HG02981 (cell line): ENCODE data around the gene SOS1.

Experiments
- ATAC-seq: cut with Tn5 transposase; IDR thresholded peaks from one replicate; pipeline ENCODE4 v1.9.1; 2021; ENCODE audit warnings: mild to moderate bottlenecking, moderate library complexity; ENCODE audit not compliant: unreplicated experiment

SOS1 gene

DNA sequence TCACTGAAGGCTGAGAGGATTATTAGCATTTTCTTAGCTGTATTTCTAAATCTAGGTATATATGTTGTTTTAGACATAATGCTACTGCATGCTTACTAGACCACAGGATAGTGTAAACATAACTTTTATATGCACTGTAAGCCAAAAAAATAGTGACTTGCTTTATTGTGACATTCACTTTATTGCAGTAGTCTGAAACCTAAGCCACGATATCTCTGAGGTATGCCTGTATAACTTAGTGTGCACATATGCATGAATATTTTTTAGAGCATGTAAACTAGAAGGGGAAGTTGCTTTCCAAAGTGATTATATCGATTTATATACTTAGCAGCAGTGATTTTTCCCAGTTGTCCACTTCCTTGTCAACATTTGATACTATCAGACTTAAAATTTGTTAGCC is 81.8 kb downstream of the SOS1 start:
- no peak for ATAC-seq

DNA sequence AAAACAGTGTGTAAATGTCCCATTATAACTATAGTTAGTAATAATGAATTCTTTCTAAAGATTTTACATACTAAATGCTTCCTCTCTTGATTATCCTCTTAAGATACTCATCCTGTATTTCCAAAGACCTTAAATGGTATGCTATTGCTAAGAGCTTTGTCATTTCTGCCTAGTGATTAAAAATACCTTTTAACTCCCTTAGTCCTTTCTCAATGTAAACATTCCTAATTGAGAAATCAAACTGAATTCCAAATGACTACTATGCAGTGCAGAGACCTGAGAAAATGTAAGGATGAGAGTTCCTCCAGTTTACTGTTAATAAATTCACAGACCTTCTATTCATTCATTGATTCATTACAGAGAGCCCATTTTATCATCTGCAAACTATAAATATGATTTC is 86.9 kb downstream of the SOS1 start:
- ATAC-seq = no peak

DNA sequence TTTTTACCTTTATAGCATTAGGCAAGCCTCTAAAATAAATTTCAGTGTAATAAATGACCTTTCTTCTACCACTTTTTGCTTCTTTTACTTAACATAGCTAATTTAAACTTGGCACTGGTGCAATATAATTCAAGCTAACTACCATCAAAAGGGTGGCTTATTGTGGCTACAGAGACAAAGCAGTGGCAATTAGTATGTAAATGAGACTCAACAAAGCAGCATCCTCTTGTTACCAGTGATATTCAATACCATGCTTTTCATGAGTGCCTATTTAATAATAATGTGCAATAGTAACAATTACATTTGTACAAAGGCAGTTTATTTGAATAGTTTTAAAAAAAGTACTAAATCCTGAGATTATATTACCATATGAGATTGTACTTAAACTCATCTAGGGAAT is 93.4 kb downstream of the SOS1 start:
- ATAC-seq = no peak

DNA sequence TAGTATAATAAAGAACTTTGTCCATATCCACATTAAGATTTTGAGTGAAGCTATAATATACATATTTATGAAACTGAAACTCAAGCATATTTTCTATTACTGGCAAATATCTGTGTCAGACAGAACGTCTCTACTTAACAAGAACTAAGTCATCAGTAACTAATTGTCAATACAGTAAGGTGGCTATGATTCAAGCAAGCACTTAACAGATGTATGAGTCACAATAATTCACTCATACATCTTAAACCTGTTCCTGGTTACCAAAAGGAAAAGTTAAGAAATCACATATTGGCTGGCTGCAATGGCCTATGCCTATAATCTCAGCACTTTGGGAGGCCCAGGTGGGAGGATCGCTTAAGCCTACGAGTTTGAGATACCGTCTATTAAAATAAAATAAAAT is 96.0 kb downstream of the SOS1 start:
- no peak for ATAC-seq

DNA sequence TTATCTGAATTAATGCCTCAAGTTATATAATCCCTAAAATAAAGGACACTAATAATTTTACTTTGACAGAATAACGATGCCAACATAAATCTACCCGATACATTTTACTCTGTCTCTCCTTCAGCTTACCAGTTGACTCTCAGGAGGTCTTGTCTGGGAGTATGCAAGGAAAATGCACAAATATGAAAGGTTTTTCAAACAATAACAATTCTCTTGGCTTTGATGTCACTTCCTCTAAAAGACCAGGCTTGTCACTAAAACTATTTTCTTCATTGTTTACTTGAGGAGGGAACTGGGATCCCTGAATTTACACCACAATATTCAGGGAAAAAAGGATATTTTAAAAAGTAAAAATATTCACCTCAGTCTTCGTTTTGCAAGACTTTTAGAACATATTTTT is 97.2 kb downstream of the SOS1 start:
- no peak for ATAC-seq

DNA sequence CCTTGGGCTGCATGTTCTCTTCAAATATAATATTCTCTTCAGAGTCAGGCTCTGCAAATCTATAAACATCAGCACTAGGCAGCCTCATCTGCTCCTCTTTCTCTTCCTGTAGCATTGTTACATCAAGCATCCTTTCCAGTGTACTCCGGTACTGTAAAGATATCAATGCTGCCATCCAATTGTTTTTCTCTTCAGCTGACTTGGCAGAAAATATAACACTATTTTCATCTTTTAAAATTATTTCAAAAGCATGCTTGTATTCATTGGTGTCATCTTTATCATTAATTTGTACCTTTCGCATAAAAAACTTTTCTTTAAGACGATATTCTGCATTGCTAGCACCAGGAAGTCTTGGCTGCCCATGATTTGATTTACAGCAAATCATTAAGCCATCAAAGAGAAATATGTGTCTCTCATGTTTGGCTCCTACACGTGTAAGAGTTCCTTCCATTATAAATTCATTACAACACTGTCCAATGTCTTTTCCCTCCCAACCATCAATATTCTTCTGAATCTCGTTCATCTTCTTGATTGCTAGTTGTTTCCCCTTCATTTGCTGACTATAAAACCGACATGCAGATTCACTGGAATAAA is 98.1 kb downstream of the SOS1 start:
- no peak for ATAC-seq

DNA sequence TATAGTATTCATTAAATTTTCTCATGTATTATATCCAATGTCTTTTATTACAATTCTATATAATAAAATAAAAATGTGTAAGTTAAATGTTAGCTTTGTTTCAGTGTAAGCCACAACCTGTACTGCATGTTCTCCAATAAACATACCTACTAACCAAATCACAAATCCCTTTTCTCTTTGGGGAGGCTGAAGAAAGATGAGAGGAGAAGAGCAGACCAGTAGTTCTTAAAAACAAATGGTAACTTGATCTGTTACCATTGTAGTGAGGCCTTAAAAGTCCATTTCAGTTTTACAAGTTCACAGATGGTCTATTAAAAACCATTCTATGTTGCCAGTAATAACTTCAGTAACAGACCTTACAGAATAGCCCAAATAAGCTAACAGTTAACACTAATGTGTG is 100.5 kb downstream of the SOS1 start:
- no peak for ATAC-seq

DNA sequence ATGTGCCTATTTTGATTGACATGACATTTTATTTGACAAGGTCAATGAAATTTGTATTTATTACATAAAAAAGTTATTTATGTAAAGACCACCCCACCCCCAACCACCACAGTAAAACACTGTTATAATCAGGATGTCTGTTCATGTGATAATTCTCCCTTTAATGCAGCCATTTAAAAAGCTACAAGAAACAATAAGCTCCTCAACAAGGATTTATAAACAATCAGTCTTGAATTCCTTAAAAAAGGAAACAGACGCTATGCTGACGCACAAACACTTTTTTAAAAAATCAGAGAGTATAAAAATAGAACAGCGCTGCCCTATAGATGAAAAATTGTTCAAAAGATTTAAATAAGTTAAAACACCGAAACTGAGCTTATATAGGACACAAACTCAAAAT is 102.2 kb downstream of the SOS1 start:
- no peak for ATAC-seq

DNA sequence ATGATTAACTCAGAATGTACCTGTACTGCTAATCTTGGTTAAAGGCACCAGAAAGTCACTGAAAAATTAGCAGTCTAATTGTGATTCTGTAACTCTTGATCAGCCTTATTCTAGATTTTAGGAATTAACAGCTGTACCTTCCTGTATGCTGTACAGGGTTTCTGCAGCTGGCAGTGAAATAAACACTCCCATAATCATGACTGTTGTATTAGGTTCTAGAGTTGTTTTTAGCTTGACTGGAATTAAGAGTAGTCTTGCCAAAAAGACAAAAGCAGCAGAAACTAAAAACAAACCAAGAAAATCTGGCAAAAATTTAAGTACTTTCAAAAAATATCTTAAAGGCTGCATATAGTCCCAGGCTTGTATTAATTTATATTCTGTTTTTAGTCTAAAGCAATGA is 103.5 kb downstream of the SOS1 start:
- no peak for ATAC-seq

DNA sequence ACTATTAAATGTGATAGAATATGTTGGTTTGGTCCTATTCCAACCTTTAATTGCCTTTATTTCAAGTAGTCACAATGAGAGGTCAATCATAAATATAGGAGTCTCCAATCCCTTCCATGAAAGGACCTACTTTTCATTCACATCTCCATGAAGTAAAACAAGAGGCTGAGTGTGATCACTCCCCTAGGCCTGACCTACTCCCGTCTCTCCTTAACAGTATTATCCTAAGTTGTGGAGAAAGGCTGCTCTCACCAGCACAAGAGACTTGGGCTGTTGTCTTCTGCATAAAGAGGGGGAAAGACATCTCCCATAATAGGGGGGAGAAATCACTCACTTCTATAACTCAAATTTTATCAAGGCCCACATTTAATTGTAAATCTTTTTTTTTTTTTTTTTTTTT is 105.4 kb downstream of the SOS1 start:
- ATAC-seq = no peak

DNA sequence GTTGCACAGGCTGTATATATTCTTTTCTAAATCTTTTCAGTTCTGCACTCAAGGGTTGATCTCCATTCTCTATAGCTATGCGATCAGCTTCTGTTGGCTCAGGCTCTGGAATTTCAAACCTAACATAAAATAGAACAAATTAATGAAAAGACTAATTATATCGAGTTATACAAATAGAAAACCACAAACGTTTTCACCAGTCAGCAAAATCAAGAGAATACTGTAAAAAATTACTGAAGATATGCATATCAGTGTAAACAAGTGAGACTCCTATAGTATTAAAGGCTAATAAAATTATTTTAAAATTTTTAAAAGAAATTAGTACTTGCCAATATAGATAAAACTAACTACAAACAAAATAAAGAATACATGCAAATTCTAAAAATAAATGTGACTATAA is 107.0 kb downstream of the SOS1 start:
- no peak for ATAC-seq

DNA sequence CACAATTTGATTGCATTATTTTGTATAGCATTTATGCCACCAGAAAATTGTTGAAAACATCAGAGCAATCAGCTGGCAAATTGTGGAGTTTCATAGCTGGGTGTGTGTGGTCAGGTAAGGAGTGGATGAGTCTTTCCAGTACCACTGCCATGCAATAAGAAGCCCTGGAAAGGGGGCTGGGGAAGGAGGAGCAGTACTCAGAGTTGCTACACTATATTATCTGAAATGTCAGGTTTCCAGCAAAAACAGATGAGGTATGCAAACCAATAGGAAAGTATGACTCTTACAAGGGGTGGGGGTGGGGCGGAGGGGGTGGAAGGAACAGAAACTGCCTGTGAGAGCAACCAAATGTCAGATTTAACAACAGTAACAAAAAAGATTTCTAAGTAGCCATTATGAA is 112.2 kb downstream of the SOS1 start:
- ATAC-seq = no peak

DNA sequence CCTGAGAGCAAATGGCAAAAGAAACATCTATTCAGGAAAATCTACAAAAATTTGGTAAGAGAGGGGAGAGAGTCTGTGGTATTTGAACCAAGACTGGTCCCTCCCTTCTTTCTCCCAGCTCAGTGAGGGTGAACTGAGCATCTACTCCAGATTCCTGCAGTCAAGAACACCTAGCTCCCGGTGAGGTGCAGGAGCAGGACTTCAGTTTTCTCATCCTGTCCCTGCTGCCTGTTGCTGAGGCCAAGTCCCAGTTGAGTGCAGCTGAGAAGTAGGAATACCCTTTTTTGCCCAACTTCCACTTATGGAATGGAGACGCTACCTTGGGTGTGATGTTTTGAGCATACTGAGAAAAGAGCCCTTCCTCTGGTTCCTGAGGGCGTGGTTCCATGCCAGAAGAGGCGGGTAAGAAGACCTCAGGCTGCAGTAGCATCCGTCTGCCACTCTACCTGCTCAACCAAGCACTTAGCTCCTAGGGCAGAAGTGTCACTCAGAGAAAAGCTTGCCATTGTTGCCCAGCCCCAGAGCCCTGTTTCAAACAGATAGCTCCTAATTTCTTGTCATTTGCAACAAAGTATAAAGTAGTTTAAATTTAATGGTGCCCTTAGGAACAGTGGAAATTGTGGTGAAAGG is 112.9 kb downstream of the SOS1 start:
- no peak for ATAC-seq

DNA sequence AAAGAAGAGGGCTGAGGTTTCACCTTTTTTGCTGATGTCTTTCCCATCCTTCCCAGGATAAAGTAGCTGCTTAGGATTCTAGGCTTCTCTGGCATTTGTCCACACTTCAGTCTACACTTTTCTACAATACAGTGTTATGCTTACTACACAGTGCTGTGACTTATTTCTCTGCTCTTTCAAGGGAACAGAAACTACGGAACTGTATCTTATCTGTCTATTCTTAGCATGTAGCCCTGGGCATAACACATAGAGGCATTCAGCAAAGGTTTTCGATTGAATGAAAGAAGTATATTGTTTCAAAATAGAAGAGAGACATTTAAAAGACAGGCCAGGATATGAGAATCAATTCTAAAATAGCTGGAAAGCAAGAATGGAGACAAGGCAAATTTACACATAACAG is 120.3 kb downstream of the SOS1 start:
- ATAC-seq = no peak

DNA sequence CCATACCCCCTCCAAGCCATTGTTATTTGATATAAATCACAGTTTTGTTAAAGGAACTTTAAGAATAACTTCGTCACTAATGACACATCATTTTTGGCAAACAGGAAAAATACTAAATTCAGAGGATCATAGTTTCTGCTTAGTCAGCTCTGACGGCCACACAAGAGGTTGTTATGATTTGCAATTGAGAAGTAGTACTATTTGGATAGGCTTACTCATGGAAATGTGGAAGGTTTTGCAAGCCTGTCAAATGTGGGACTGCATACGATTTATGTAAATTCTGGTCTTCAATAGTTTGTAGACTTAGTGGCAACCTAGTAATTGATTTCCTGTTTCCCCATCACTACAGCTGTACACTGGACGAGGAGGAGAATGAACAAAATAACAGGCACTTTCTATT is 123.1 kb downstream of the SOS1 start:
- no peak for ATAC-seq

DNA sequence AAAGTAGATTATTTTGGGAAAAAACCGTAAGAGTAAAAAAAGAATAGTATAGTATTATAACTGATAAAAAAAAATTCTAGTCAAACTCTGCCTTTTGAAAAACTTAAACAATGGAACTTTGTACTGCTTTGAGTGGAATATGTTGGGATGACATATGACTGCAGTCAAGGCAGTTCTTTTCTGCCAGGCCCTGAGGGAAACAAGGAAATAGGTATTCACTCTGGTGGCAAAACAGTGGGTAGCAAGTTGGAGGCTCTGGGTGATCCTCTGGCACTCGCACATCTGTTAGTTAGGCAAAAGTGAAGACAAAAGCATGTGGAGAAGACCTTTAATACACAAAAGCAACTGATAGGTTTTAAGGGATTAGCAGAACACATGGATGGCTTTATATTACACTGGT is 129.0 kb downstream of the SOS1 start:
- no peak for ATAC-seq

DNA sequence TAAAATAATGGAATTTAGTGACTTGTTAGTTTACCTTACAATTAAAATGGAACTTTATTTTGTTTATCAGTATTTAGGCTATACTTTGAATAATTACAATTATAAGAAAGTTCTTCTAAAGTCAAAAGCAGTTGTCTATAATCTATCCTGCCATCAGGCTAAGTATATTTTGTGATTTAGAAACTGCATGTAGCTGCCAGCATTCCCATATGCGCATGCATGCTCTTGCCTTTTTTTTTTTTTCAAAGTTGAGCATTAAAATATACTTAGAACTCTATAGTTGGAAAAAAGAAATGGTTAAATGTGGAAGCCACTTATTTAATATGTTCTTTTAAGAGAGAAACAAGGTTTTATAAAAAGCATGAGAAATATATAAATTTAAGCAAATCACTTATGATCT is 132.1 kb downstream of the SOS1 start:
- ATAC-seq = no peak

DNA sequence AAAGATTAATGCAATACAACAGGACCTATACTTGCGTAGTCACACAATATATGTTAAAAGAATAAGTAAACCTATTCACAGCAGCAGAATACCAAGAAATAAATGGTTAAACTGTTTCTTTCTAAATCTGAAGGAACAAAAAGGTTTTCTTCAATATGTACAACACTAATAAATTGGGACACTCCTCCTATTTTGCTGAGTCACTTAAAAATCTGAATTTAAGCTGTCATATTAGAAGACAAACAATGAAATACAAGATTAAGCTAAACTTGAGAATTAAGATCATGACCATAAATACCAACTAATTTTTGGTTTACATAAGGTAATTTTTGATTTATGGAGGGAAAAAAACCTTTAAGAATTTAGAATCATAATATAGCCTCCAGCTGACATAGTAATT is 138.4 kb downstream of the SOS1 start:
- ATAC-seq = no peak

DNA sequence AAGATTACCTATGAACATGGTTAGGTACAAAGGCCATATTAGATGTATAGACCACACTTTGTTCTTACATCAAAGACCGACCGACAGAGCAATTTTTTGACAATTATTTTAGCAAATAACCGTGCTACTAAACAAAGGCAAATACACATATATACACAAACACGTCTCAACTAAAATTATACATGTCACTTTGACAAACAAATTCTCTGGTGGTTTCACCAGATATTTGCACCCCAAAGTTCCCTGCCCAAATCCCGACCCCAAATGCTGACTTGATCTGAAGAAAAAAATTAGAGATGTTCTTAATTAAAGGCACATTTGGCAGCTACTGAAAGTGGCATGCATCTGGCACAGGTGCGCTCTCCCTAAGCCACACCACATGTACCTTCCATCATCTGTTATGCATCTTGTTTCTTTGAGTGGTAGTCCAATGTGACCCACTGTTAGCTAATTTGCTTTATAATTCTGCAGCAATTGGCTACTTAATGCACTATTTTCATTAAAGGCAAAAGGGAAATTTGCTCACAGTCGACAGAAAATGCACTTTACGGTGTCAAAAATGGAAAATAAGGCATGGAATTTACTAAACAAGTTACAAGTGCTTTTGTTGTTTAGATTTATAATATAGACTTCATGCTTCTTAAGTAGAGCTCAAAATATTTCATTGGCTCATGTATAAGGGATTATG is 139.0 kb downstream of the SOS1 start:
- ATAC-seq = no peak

DNA sequence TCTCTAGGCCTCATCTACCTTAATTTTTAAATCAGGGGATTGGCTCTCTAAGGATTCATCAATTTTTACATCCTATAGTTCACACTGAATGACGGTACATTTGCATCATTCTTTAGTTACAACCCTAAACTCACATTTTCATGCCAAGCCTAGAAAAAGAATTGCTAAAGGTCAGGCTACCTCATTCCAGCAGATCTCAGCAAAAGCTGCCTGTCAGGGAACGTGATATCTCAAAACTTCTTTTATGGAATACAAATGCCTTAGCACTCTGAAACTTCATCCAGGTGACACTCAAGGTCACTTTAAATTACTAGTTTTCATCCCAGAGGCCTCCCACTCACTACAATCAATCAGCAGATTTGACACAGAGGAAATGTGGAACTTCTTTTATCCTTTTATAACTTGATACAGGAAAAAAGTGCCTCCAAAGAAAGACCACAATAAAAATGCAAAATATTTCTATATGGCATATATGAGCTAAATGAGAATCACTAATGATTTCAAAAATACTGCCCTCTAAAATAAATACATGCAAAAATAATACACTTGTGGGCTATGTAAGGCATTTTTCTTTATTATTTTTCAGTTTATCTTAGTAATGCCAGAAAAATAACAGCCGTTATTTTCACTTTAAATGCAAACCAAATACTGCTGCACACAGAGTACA is 139.7 kb downstream of the SOS1 start:
- no peak for ATAC-seq

DNA sequence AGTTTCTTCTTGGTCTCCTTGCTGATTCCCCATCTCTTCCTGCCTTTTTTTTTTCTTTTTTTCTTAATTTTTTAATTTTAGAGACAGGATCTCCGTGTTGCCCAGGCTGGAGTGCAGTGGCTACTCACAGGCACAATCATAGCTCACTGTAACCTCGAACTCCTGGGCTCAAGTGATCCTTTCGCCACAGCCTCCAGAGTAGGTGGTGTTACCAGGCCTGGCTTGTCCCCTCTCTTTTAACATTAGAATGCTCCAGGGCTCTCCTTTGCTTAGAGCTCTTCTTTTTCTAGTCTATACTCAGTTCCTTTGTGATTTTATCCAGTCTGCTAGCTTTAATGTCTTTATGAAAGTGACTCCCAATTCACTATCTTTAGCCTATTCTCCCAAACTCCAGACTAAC is 141.9 kb downstream of the SOS1 start:
- ATAC-seq = no peak

DNA sequence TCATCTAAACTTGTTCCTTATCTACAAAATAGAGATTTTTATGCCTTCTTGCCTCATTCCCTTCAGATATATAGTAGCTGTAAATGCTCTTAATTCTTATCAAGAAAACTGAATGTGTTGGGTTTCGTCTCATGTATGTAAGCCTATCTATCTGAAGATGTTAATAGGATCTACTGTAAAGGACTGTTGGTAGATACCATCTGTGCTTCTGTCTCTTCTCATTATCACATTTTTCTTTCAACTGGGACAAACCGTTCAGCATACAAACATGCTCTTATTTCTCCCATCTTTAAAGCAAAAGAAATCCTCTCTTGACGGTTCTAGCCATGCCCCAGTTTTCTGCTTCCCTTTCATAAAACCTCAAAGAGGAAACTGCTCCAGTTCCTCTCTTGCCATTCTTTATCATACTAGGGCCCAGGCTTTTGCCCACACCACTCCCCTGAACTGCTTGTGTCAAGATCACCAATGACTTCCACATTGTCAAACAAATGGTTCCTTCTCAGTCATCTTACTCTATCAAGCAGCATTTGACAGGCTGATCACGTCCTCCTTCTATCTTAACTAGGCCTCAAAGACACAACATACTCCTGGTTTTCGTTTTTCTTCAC is 142.5 kb downstream of the SOS1 start:
- ATAC-seq = no peak
